Activated gamma-delta T cell (primary cell): ENCODE measurements around the gene DIS3L.
"Not testable (repeated sequence)": the region's sequence is repeated elsewhere in the genome, so short reads cannot be mapped to it uniquely, and the experiment has no call there.

ENCODE experiments used
- DNase-seq: peaks from one replicate; lab custom pipeline; 2025; lab: John Stamatoyannopoulos, UW
- total RNA-seq, 2 donors: gene quantifications; one replicate each; lab custom pipeline; 2026; lab: John Stamatoyannopoulos, UW

The DIS3L gene
- total RNA-seq = 74.6 to 86.8 reads per million in 2 donors

DNA sequence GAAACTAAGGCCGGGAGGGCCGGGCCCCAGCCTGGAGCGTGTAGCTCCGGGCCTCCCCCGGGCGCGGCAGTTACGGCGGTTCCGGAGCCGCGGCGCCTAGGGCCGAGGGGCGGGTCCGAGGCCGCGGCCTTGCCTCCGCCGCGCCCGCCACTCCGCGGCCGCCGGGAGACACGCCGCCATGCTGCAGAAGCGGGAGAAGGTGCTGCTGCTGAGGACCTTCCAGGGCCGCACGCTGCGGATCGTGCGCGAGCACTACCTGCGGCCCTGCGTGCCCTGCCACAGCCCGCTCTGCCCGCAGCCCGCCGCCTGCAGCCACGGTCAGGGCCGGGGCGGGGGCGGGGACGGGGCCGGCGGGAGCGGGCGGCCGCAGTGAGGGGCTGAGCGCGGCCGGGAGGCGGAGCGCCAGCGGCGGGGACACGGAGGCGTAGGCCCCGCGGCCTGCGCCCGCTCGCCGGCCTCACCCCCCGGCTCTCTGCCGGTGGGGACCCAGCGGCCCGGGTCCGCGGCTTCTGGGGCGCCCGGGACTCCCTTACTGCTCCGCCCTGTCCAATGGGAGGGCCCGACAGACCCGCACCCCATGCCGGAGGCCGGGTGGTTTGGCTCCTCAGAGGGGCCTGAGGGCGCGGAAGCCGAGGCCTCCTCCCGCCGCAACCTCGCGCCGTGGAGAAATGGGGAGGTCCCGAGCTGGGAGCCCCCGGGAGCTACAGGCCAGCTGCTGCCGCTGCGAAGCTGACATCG lies at the start of gene DIS3L:
Gene DIS3L, plus strand, starts transcription at position 150 of the 738 bp plus-strand sequence. Its CDS starts 29 bp downstream, at position 179.
- DNase-seq = peak; percentile 58

DNA sequence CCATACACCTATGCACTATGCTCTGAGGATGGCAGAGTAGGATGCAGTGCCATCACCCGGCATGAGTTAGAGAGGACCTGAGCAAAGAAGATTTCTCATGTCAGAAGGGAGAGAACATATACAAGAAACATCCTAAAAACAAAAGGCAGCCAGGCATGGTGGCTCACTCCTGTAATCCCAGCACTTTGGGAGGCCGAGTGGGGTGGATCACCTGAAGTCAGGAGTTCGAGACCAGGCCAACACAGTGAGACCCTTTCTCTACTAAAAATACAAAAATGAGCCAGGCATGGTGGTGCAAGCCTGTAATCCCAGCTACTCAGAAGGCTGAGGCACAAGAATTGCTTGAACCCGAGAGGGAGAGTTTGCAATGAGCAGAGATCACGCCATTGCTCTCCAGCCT lies 47.5 kb upstream of the DIS3L start:
- not testable (repeated sequence) for DNase-seq

DNA sequence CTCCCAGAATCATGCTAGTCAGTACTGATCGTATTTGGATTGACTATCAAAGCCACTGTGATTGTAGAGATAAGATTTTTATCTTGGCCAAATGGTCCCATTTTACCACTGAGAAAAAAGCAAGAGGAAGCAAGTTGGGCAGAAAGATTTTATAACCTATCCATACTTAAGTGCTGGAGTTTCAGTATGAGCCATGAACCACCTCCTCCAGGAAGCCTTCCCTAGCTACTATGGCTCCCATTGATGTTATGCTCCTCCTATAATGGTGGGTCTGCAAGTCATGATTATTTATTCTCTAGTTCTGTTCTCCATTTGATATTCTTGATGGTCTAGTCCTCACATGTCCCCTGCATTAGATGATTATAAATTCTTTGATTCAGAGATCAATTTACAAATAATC lies 46.4 kb upstream of the DIS3L start:
- DNase-seq = no peak

DNA sequence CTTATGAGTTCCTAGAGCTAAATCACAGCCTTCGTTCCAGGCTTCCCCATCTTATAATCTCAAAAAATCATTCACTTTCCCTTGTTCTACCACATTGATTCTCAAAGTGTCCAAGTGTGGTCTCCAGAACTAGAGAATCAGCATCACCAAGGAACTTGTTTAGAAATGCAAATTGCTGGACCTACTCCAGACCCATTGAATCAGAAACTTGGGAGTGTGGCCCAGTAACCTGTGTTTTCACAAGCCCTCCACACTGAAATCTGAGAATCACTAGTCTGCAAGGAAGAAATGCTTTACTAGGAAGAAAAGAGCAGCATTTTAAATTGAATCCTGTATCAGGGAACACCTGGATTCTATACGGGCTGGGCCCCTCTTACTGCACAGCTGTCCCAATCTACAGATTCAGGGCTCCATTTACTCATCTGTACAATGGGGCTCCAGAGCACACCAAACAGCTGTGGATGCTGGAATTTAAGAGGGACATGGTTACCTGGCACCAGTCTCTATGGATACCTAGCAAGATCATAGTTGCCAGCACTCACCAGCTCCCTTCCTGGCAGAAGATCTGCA lies 43.7 kb upstream of the DIS3L start:
- DNase-seq = no peak

DNA sequence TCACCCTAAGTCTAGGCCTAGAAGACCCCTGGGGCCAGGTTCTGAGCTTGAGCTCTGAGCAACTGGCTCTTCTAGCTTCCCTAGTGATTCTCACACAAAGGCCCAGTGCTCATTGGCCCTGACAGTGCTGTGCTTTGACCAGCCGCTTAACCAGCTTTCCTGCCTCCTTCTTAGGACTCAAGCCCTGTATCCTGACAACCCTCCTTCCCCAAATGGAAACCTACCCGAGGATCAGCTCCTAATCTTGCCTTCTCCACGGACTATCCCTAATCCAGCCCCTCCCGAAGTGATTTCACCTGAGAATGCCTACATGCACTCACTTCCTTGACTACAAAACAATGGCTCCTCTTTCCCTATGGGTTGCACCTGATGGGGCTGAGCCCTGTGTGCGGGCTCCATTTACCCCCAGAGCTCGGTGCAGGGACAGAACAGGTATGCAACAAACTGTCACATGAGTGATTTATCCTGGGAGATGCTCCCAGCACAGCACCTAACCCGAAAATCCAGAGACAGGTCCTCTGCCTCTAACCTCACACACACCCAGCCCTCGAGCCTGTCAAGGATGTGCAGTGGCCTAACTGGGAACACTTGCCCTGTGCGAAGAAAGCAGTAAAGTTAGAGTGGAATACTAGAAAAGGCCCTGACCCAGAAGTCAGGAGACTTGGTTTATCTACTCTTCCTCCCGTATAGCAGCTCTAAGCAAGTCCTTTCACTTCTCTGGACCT lies 42.1 kb upstream of the DIS3L start:
- DNase-seq = no peak

DNA sequence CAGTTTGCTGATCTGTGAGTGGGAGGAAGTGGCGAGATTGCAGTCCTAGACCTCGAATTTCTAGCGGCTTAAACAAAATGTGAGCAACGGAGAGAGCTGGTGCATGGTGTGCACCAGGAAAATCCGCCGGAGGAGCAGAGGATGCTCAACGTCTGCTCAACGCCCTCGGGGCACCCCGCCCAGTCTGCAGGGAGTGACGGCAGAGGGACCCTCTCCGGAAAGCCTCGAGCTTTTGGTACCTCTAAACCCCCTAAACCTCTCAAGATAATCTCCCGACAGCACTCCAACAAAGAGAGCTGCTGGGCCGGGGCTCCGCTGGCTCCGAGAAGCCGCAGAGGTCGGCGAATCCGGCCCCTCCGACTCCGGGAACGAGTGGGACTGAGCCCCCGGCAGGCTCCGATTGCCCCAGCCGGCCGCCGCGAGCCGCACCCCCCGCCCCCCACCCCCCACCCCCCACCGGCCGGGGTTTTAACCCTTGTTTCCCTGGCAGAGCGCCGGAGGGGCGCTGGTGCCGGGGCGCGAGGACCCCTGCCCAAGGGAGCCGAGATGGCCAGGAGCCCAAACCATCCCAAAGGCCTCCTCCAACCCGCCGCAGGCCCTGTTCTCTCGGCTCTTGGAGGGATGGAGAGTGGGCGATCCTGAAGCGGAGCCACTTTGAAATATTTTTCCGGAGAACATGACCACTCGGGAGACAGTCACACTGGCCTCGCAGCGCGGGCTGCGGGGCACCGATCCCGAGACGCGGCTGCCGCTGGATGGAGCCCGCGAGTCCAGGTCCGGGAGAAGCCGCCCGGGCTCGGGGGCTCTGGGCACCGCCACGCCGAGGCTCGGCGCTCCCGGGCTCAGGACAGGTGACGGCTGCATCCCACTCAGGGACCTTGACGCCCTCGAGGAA lies 41.3 kb upstream of the DIS3L start:
- peak; percentile 16 for DNase-seq

DNA sequence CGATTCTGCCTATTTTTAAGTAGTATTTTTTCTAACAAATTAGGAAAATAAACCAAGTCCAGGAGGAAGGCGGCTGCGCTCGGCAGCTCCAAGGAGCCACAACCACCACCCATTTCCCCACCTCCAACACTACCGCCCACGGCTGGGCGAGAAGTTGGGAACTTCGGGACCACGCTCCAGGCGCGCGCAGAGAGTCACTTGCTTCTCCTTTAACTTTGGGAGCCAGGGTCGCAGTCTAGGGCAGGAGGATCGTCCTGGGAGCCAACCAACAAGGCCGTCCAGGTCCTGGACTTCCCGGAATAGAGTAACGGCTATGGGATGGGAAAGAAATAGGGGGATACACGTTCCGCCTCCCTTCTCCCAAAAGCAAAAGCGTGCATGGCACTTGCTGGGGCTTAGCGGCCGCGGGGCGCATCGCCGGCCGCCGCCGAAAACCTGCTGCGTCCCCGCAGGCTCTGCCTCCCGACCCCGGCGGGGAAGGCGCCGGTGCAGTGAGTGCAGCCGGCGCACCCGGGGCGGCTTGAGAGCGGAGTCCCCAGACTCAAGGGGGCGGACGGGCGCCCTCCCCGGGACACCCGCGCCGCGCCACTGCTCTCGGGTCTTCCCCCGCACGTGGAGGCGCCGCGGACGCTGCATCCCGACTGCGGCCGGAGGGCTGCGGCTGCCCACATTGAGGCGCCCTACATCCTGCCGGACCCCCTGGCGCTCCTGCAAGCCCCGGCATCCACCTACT lies 40.5 kb upstream of the DIS3L start:
- peak; percentile 13 for DNase-seq

DNA sequence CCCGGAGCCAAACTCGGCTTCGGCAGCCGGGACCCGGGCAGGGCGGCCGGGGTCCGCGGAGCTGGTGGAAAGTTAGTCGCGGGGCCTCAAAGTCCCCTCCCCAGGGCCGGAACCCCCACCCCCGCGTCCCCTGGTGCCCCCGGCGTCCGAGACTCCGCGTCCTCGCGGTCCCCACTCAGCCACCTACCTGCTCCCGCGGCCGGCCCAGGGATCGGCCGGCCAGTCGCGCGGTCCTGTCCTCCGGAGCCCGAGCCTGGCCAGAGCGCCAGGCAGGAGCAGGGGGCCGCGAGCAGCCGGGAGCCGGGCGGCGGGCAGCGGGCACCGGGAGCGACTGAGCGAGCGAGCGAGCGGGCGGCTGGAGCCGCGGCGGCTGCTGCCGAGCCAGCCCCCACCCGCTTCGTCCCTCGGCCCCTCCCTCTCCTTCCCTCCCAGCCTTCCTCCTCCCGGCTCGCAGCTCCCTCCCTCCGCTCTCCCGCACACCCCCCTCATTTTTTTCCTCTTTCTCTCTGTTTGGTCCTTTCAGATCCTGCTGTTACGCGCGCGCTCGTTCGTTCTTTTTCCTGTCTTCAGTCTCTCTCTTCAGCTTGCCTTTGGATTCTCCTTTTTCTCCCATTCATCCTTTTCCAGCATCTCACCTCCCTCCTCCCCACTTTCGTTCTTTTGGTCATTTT lies 39.8 kb upstream of the DIS3L start, which contains the start of gene MEGF11:
Gene MEGF11, minus strand, starts transcription at position 333 of the 671 bp plus-strand sequence. CDS start 125,347 bp downstream, outside the sequence.
- DNase-seq = no peak

DNA sequence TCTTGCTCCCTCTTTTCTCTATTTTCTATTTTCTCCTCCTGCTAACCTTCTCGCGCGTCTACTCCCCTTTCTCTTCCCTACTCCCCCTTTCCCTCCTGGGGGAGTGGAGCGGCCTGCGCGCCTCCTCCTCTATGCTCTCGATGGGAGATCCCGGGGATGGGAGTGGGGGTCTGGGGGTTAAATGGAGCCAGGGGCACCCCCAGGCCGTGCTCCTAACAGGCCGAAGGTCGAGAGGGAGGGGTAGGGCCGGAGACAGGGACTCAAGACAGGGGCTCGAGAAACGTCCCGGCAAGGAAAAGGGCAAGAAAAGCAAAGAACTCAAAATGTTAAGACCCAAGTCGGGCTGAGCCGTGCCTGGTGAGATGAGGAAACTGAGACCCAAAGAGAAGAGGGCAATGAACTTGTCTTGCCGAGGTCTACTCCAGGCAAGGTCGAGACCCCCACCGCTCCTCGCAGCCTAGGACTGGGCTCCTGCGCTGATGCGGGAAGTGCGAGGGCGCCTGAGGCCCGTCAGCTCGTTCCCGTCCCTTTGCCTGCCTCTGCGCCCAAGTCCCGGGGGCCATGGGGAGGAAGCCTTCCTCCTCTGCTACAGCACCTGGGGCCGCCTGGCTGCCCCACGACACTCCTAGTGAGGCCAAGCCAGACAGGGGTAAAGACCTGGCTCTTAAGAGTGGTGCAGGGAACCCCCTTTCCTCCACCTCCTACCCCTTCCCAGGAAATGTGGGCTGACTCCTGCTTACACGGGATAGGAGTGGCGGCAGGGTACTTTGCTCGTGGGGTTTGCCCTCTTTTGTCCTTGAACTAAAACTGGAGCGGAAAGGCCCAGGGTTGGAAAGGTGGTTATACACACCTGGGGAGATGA lies 39.0 kb upstream of the DIS3L start:
- DNase-seq = no peak

DNA sequence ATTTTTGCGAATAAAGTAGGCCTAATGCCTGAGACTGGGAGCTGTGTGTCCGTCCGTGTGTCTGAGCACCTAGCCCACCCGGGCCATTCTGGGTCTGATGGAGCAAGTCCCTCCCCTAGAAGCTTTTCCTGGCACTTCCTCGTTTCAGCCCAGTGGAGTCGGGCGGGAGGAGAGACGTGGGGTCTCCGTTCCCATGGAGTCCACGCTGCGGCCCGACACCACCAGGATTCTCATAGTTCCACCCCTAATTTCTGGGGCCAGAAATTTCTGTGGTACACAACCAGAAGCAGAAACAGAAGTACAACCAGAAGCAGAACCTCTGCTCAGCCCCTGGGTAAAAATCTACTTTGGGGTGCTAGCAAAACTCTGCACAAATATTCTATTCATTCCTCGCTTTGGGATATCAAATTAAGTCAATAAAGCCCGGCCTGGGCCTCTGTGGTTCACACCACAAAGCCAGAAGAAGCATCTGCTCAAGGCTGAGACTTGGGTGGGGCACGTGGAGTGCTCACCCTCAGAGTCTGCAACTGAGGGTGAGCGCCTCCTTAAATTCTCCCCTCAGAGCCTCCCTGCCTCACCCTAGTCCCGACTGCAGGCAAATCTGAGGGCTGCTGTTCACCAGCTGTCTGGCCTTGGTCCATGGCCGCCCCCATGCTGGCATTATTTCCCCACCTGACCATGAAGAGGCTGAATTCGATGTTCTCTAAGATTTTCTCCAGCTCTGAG lies 38.3 kb upstream of the DIS3L start:
- no peak for DNase-seq

DNA sequence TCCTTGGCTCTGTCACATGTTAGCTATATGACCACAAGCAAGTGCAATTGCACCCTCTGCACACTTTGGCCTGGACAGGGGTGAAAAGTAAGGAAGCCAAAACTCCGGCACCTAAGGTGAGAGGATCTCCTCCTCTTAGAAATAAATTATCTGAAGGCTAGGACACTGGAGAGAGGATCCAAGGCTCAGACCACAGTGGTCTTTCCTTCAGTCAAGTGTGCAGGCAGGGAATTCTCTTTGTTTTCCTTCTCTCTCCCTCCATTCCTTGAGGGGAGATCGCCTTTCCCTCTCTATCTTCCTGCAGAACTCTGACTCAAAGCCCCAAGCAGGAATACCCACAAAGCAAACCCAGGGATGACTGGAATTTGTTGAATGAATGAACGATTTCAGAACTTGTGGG lies 36.7 kb upstream of the DIS3L start:
- no peak for DNase-seq

DNA sequence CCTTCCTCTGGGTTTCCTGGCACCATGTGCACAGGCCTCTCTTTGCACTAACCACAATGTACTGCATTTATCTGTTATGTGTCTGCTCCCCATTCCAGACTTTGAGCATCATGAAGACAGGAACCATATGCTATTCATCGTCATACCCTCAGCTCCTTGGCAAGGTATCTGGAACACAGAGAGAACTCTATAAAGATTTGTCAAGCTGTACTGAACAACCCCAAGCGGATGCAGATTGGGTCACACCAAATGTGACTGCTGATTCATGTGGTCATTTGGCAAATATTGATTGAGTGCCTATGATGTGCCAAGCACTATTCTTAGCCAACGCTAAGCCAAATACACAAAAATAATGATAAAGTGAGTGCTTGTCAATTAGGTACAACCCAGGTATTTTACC lies 32.3 kb upstream of the DIS3L start:
- DNase-seq = no peak

DNA sequence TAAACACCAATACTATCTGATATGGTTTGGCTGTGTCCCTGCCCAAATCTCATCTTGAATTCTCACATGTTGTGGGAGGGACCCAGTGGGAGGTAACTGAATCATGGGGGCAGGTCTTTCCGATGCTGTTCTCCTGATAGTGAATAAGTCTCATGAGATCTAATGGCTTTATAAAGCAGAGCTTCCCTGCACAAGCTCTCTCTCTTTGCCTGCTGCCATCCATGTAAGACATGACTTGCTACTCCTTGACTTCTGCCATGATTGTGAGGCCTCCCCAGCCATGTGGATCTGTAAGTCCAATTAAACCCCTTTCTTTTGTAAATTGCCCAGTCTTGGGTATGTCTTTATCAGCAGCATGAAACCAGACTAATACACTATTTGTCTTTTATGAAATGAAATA lies 30.5 kb upstream of the DIS3L start:
- DNase-seq = not testable (repeated sequence)

DNA sequence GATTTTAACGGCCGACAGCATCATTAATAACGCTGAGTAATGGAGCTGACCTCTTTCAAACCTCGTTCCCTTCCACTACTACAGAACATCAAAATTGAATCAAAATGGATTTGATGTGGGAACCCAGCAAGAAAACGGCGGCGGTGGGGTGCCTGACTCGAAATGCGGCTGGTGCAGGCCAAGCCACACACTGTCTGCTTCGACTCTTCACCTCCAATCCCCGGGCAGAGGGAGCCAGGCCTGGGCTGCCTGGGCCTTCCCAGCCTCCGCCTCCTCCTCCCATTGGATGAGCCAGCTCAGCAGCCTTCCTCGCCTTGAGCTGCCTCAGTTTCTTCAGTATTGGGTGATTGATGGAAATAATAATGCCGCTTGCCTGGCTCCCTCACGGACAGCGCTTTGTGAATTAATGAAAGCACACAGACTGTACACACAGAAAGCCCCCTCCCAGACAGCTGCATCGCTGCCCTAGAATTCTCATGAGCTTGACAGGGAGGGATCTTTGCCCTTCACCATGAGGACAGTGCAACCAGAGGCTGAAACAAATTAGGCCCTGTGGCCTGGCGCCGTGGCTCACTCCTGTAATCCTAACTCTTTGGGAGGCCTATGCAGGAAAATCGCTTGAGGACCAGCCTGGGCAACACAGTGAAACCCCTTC lies 28.4 kb upstream of the DIS3L start:
- no peak for DNase-seq

DNA sequence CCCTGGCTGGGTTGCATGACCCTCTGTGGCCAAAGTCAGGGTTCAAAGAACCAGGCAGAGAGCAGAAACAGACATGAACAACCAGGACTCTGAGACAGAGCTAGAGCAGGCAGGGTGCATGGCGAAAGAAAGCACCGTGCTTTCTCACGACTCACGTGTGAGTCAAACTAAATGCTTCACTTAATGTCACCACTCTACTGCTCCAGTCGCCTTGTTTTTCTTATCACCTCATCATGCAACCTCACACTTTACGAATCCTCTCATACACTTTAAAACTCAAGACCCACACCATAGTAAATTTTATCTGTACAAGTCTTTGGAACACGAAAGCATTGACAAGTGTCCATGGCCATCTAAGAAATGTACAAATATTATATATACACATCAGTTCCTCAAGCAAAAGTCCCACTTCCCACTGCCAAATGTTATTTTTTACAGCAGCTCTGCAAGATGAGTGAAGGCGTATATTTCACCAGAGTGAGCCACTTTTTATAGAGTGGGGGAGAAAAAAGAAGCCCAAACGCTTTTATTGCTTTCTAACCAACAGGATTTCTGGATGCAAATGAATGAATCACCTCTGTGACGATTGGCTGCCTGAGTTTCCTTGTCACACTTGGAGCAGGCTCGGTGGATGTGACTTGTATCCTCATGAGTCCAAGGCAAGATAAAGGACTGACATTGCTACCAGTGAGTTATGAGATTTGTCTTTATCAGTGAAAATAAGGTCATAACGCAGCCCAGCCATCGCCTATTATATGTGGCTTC lies 23.9 kb upstream of the DIS3L start:
- no peak for DNase-seq

DNA sequence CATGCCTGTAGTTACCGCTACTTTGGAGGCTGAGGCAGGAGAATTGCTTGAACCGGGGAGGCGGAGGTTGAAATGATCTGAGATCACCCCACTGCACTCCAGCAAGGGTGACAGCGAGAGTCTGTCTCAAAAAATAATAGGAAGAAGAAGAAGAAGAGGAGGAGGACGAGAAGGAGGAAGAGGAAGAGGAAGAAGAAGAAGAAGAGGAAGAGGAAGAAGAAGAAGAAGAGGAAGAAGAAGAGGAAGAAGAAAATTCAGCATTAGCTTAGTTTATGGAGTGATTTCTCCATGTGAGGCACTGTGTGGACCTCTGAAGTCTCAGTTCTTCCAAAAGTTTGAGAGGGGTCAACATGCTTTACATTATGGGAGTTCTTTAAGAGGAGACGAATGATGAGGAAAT lies 22.4 kb upstream of the DIS3L start:
- no peak for DNase-seq

DNA sequence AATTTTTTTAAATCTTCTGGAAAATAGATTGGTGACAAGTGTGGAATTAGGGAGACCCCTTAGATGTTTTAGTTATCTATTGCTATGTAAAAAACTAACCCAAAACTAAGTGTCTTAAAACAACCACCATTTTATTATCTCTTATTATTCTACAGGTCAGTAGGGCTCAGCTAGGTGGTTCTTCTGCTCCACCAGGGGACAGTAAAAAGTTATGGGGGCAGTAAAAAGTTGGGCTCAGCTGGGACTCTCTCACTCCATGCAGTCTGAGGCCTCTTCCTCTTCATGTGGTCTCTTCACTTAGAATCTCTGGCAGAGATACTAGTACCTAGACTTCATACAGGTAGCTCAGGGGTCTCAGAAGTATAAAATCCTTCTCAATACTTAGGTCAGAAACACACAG lies 18.0 kb upstream of the DIS3L start:
- no peak for DNase-seq

DNA sequence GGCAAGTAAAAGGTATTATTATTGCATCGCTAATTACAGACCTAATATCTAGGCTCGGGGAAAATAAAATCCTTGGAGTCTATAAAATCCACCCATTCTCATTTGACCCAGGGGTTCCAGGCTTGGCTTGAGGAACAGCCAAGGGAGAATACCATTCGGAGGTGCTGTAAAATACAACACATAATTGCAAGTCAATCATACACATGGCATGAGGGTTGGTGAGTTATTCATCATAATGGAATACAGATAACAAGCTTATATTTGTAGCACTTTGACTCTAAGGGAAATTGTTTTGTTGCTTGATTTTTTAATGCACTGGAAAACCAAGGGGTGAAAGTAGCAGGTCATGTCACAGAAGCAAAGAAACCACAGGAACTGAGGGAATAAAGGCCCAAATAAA lies 16.8 kb upstream of the DIS3L start:
- no peak for DNase-seq
